ENCODE measurements around the gene SRGAP3.

Gene SRGAP3

GRCh38 chr3:9204253-9204992 lies 45.0 kb downstream of the SRGAP3 start:
- in situ Hi-C loops (cut with MboI; ENCODE audit: low sequenced_read_pairs) = no loop called here

- in situ Hi-C loops (cut with MboI; ENCODE audit: low sequenced_read_pairs) = no loop called here
Observed at GRCh38 chr3:9203317-9203716, 46.1 kb downstream of the SRGAP3 start.

- in situ Hi-C loops (cut with MboI; ENCODE audit: low sequenced_read_pairs) = no loop called here
Observed at GRCh38 chr3:9202546-9202945, 46.9 kb downstream of the SRGAP3 start.

- in situ Hi-C loops (cut with MboI; ENCODE audit: low sequenced_read_pairs) = no loop called here
Observed at GRCh38 chr3:9201955-9202354, 47.5 kb downstream of the SRGAP3 start.

- in situ Hi-C loops (cut with MboI; ENCODE audit: low sequenced_read_pairs) = no loop called here
Observed at GRCh38 chr3:9201266-9201665, 48.2 kb downstream of the SRGAP3 start.

GRCh38 chr3:9199775-9200174 lies 49.7 kb downstream of the SRGAP3 start:
- in situ Hi-C loops (cut with MboI; ENCODE audit: low sequenced_read_pairs) = no loop called here

- in situ Hi-C loops (cut with MboI; ENCODE audit: low sequenced_read_pairs) = no loop called here
Observed at GRCh38 chr3:9198899-9199335, 50.5 kb downstream of the SRGAP3 start.

GRCh38 chr3:9198261-9198660 lies 51.2 kb downstream of the SRGAP3 start:
- in situ Hi-C loops (cut with MboI; ENCODE audit: low sequenced_read_pairs) = no loop called here

- in situ Hi-C loops (cut with MboI; ENCODE audit: low sequenced_read_pairs) = no loop called here
Observed at GRCh38 chr3:9196020-9196419, 53.4 kb downstream of the SRGAP3 start.

GRCh38 chr3:9195390-9195789 lies 54.1 kb downstream of the SRGAP3 start:
- in situ Hi-C loops (cut with MboI; ENCODE audit: low sequenced_read_pairs) = no loop called here

GRCh38 chr3:9194509-9195184 lies 54.8 kb downstream of the SRGAP3 start:
- in situ Hi-C loops (cut with MboI; ENCODE audit: low sequenced_read_pairs) = no loop called here

GRCh38 chr3:9193633-9194195 lies 55.7 kb downstream of the SRGAP3 start:
- in situ Hi-C loops (cut with MboI; ENCODE audit: low sequenced_read_pairs) = no loop called here

- in situ Hi-C loops (cut with MboI; ENCODE audit: low sequenced_read_pairs) = no loop called here
Observed at GRCh38 chr3:9193211-9193610, 56.2 kb downstream of the SRGAP3 start.

GRCh38 chr3:9192248-9193025 lies 57.0 kb downstream of the SRGAP3 start:
- in situ Hi-C loops (cut with MboI; ENCODE audit: low sequenced_read_pairs) = no loop called here

GRCh38 chr3:9190276-9190675 lies 59.2 kb downstream of the SRGAP3 start:
- in situ Hi-C loops (cut with MboI; ENCODE audit: low sequenced_read_pairs) = no loop called here

GRCh38 chr3:9188583-9188982 lies 60.9 kb downstream of the SRGAP3 start:
- in situ Hi-C loops (cut with MboI; ENCODE audit: low sequenced_read_pairs) = no loop called here

- in situ Hi-C loops (cut with MboI; ENCODE audit: low sequenced_read_pairs) = no loop called here
Observed at GRCh38 chr3:9185701-9186100, 63.7 kb downstream of the SRGAP3 start.

GRCh38 chr3:9185046-9185445 lies 64.4 kb downstream of the SRGAP3 start:
- in situ Hi-C loops (cut with MboI; ENCODE audit: low sequenced_read_pairs) = no loop called here

GRCh38 chr3:9184461-9184835 lies 65.0 kb downstream of the SRGAP3 start:
- in situ Hi-C loops (cut with MboI; ENCODE audit: low sequenced_read_pairs) = no loop called here

GRCh38 chr3:9183811-9184460 lies 65.5 kb downstream of the SRGAP3 start:
- in situ Hi-C loops (cut with MboI; ENCODE audit: low sequenced_read_pairs) = no loop called here

GRCh38 chr3:9183011-9183410 lies 66.4 kb downstream of the SRGAP3 start:
- in situ Hi-C loops (cut with MboI; ENCODE audit: low sequenced_read_pairs) = no loop called here
